GM23338 (cell line): Measurements from ENCODE around the gene RELL1. TPM values are rescaled to one million over a fixed set of nuclear protein-coding genes. Genes with fewer than 3 reads are reported as not detected.

Experiments used
- ATAC-seq: fragments of 200-7000 bp; cut with Tn5 transposase; 3 replicates; pipeline ENCODE4 v1.9.1; 2020
- DNase-seq: peaks from one replicate; pipeline ENCODE4 v3.0.0-alpha.2; 2015; ENCODE audit warnings: low spot score
- H2AFZ ChIP-seq: fragments of 200-600 bp; sonication (generic); 2 replicates; pipeline ENCODE4 v1.8.0; 2016; ENCODE audit warnings: antibody characterized with exemption, mild to moderate bottlenecking, moderate library complexity
- H3F3A ChIP-seq: fragments of 200-600 bp; sonication (generic); replicated peaks from 2 replicates; pipeline ENCODE4 v1.8.0; 2017; ENCODE audit warnings: antibody characterized with exemption, mixed run types, low read depth
- H3K27ac ChIP-seq: fragments of 200-600 bp; sonication (generic); 2 replicates; pipeline ENCODE4 v1.6.1; 2016; ENCODE audit warnings: low read depth
- H3K27me3 ChIP-seq: fragments of 200-600 bp; sonication (generic); 2 replicates; pipeline ENCODE4 v1.8.0; 2016; ENCODE audit warnings: mild to moderate bottlenecking, mixed run types, moderate library complexity; ENCODE audit not compliant: insufficient read depth
- H3K36me3 ChIP-seq: fragments of 200-600 bp; sonication (generic); 2 replicates; pipeline ENCODE4 v1.8.0; 2016; ENCODE audit warnings: mild to moderate bottlenecking; ENCODE audit not compliant: insufficient read depth
- H3K4me1 ChIP-seq: fragments of 200-600 bp; sonication (generic); 2 replicates; pipeline ENCODE4 v1.8.0; 2016; ENCODE audit warnings: mild to moderate bottlenecking, moderate library complexity; ENCODE audit not compliant: insufficient read depth
- H3K4me2 ChIP-seq: fragments of 200-600 bp; sonication (generic); 2 replicates; pipeline ENCODE4 v1.7.1; 2017; ENCODE audit warnings: mixed run types
- H3K4me3 ChIP-seq: fragments of 200-600 bp; sonication (generic); 2 replicates; pipeline ENCODE4 v1.6.1; 2016; ENCODE audit warnings: mixed run types
- H3K79me2 ChIP-seq: fragments of 200-600 bp; sonication (generic); replicated peaks from 2 replicates; pipeline ENCODE4 v1.8.0; 2017; ENCODE audit warnings: mild to moderate bottlenecking; ENCODE audit not compliant: insufficient read depth
- H3K9me2 ChIP-seq: fragments of 200-600 bp; sonication (generic); 2 replicates; pipeline ENCODE4 v1.8.0; 2017; ENCODE audit not compliant: insufficient read depth
- H4K20me1 ChIP-seq: fragments of 200-600 bp; sonication (generic); replicated peaks from 2 replicates; pipeline ENCODE4 v1.8.0; 2017; ENCODE audit warnings: mild to moderate bottlenecking; ENCODE audit not compliant: insufficient read depth
- H3K27ac Mint-ChIP-seq: 2 replicates; pipeline ENCODE4 v1.8.0; 2020; ENCODE audit warnings: inconsistent platforms, mild to moderate bottlenecking, moderate library complexity, mixed read lengths
- H3K27me3 Mint-ChIP-seq: 3 replicates; pipeline ENCODE4 v1.8.0; 2022; ENCODE audit warnings: low read depth, mild to moderate bottlenecking, moderate library complexity, mixed read lengths, inconsistent platforms; ENCODE audit not compliant: insufficient read depth, poor library complexity
- H3K36me3 Mint-ChIP-seq: 3 replicates; pipeline ENCODE4 v1.8.0; 2021; ENCODE audit warnings: low read depth, mild to moderate bottlenecking, inconsistent platforms, moderate library complexity, mixed read lengths
- H3K4me1 Mint-ChIP-seq: 3 replicates; pipeline ENCODE4 v1.8.0; 2020; ENCODE audit warnings: mild to moderate bottlenecking, inconsistent platforms, mixed read lengths
- H3K4me3 Mint-ChIP-seq: 3 replicates; pipeline ENCODE4 v1.8.0; 2021; ENCODE audit warnings: moderate library complexity, mild to moderate bottlenecking, inconsistent platforms, mixed read lengths
- H3K9me3 Mint-ChIP-seq: 3 replicates; pipeline ENCODE4 v1.8.0; 2020; ENCODE audit warnings: moderate library complexity, mild to moderate bottlenecking, inconsistent platforms, mixed read lengths
- CREB1 ChIP-seq: fragments of 250-450 bp; sonication (Bioruptor Pico); IDR thresholded peaks from 2 replicates; pipeline ENCODE4 v1.5.0; 2020; ENCODE audit warnings: low read depth, mild to moderate bottlenecking, moderate library complexity
- ETS1 ChIP-seq: IDR thresholded peaks from 2 replicates; pipeline ENCODE4 v1.6.1; 2016; ENCODE audit warnings: antibody characterized with exemption
- EZH2 ChIP-seq: fragments of 200-600 bp; sonication (generic); IDR thresholded peaks from one replicate; pipeline ENCODE4 v1.8.0; 2017; ENCODE audit warnings: antibody characterized with exemption, mild to moderate bottlenecking, low read depth; ENCODE audit not compliant: unreplicated experiment
- EZH2phosphoT487 ChIP-seq: fragments of 200-600 bp; sonication (generic); IDR thresholded peaks from one replicate; pipeline ENCODE4 v1.8.1; 2018; ENCODE audit warnings: antibody characterized with exemption; ENCODE audit not compliant: unreplicated experiment
- JUNB ChIP-seq: IDR thresholded peaks from one replicate; pipeline ENCODE4 v1.6.1; 2016; ENCODE audit warnings: antibody characterized with exemption; ENCODE audit not compliant: unreplicated experiment
- NANOG ChIP-seq: IDR thresholded peaks from 2 replicates; pipeline ENCODE4 v1.6.1; 2016; ENCODE audit warnings: antibody characterized with exemption, borderline replicate concordance
- POLR2AphosphoS5 ChIP-seq: IDR thresholded peaks from 2 replicates; pipeline ENCODE4 v1.6.1; 2016; ENCODE audit warnings: antibody characterized with exemption, low read depth
- STAT1 ChIP-seq: IDR thresholded peaks from one replicate; pipeline ENCODE4 v1.6.1; 2016; ENCODE audit warnings: antibody characterized with exemption; ENCODE audit not compliant: unreplicated experiment
- ZNF114 ChIP-seq: fragments of 250-450 bp; sonication (Bioruptor Pico); IDR thresholded peaks from 2 replicates; pipeline ENCODE4 v1.5.0; 2020; ENCODE audit warnings: mild to moderate bottlenecking, moderate library complexity
- ZNF331 ChIP-seq: fragments of 250-450 bp; sonication (Bioruptor Pico); IDR thresholded peaks from 2 replicates; pipeline ENCODE4 v1.5.0; 2020; ENCODE audit warnings: low read depth, mild to moderate bottlenecking, moderate library complexity
- polyA plus RNA-seq: library from polyadenylated mRNA; unstranded; fragments of >200 nt; fragmentation: Nextera tagmentation; extraction: Ambion mirVana; gene quantifications from 2 replicates; pipeline ENCODE4 v1.2.1, GENCODE V29; 2016
- total RNA-seq: library from RNA; depleted of rRNA; stranded (reverse); fragments of >200 nt; shearing (Covaris generic); gene quantifications from 2 replicates; pipeline ENCODE4 v1.2.3, GENCODE V29; 2014
- TF ChIP-seq, protein P1 (sequence below), 2 experiments: fragments of 200-600 bp in 1 of 2; sonication (generic) in 1 of 2; conservative IDR thresholded peaks; 2 replicates each; pipeline versions ENCODE4 v1.5.1 to v1.6.1; 2016 to 2017; ENCODE audit warnings: antibody characterized with exemption in 2 of 2, low read depth in 2 of 2, mild to moderate bottlenecking in 2 of 2, moderate library complexity in 1 of 2
- TF ChIP-seq, protein P2 (sequence below): fragments of 250-450 bp; sonication (Bioruptor Pico); IDR thresholded peaks from 2 replicates; pipeline ENCODE4 v1.5.0; 2020; ENCODE audit warnings: mild to moderate bottlenecking, moderate library complexity
- TF ChIP-seq, protein P3 (sequence below): IDR thresholded peaks from one replicate; pipeline ENCODE4 v1.6.1; 2018; ENCODE audit warnings: antibody characterized with exemption; ENCODE audit not compliant: unreplicated experiment

RELL1 gene
- total and polyA plus RNA-seq, 2 experiments from 2014 or later: 2.8 to 28.5 TPM

GRCh38 chr4:37710491-37710890, 24.3 kb upstream of the RELL1 start:
- Mint-ChIP-seq H3K4me1 (no peaks in the 10 kb centered on the region), H3K4me3 (no peak overlapping the region), H3K27me3 (no peaks in the 10 kb centered on the region), H3K9me3 (no peaks in the 10 kb centered on the region; the same call in 2 of the 3 replicates), H3K36me3 (no peaks in the 10 kb centered on the region), H3K27ac (no peak overlapping the region)
- 0 out of 2 replicates have a peak, but pooled peaks cover 2% of the 10 kb centered on the region for H3K9me2 ChIP-seq
- no peaks in the 10 kb centered on the region for H3K27me3 ChIP-seq
- no peak overlapping the region for H2AFZ ChIP-seq
- H3K36me3 ChIP-seq: no peaks in the 10 kb centered on the region
- ATAC-seq (no peak), DNase-seq (no peak)
- no peaks in the 10 kb centered on the region for H3K79me2 ChIP-seq
- H3K4me2 ChIP-seq: no peak overlapping the region
- H4K20me1 ChIP-seq: no peaks in the 10 kb centered on the region
- no peak for TF ChIP-seq ZNF114 (CRISPR knock-in tag)
- no peak for TF ChIP-seq ETS1
- no peak for TF ChIP-seq ZNF331
- TF ChIP-seq EZH2phosphoT487: no peak
- TF ChIP-seq, protein P1, sequence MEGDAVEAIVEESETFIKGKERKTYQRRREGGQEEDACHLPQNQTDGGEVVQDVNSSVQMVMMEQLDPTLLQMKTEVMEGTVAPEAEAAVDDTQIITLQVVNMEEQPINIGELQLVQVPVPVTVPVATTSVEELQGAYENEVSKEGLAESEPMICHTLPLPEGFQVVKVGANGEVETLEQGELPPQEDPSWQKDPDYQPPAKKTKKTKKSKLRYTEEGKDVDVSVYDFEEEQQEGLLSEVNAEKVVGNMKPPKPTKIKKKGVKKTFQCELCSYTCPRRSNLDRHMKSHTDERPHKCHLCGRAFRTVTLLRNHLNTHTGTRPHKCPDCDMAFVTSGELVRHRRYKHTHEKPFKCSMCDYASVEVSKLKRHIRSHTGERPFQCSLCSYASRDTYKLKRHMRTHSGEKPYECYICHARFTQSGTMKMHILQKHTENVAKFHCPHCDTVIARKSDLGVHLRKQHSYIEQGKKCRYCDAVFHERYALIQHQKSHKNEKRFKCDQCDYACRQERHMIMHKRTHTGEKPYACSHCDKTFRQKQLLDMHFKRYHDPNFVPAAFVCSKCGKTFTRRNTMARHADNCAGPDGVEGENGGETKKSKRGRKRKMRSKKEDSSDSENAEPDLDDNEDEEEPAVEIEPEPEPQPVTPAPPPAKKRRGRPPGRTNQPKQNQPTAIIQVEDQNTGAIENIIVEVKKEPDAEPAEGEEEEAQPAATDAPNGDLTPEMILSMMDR (conservative IDR thresholded peaks at IDR 0.05; ENCODE audit: low read depth in 2 of 2): no peak
- TF ChIP-seq, protein P2, sequence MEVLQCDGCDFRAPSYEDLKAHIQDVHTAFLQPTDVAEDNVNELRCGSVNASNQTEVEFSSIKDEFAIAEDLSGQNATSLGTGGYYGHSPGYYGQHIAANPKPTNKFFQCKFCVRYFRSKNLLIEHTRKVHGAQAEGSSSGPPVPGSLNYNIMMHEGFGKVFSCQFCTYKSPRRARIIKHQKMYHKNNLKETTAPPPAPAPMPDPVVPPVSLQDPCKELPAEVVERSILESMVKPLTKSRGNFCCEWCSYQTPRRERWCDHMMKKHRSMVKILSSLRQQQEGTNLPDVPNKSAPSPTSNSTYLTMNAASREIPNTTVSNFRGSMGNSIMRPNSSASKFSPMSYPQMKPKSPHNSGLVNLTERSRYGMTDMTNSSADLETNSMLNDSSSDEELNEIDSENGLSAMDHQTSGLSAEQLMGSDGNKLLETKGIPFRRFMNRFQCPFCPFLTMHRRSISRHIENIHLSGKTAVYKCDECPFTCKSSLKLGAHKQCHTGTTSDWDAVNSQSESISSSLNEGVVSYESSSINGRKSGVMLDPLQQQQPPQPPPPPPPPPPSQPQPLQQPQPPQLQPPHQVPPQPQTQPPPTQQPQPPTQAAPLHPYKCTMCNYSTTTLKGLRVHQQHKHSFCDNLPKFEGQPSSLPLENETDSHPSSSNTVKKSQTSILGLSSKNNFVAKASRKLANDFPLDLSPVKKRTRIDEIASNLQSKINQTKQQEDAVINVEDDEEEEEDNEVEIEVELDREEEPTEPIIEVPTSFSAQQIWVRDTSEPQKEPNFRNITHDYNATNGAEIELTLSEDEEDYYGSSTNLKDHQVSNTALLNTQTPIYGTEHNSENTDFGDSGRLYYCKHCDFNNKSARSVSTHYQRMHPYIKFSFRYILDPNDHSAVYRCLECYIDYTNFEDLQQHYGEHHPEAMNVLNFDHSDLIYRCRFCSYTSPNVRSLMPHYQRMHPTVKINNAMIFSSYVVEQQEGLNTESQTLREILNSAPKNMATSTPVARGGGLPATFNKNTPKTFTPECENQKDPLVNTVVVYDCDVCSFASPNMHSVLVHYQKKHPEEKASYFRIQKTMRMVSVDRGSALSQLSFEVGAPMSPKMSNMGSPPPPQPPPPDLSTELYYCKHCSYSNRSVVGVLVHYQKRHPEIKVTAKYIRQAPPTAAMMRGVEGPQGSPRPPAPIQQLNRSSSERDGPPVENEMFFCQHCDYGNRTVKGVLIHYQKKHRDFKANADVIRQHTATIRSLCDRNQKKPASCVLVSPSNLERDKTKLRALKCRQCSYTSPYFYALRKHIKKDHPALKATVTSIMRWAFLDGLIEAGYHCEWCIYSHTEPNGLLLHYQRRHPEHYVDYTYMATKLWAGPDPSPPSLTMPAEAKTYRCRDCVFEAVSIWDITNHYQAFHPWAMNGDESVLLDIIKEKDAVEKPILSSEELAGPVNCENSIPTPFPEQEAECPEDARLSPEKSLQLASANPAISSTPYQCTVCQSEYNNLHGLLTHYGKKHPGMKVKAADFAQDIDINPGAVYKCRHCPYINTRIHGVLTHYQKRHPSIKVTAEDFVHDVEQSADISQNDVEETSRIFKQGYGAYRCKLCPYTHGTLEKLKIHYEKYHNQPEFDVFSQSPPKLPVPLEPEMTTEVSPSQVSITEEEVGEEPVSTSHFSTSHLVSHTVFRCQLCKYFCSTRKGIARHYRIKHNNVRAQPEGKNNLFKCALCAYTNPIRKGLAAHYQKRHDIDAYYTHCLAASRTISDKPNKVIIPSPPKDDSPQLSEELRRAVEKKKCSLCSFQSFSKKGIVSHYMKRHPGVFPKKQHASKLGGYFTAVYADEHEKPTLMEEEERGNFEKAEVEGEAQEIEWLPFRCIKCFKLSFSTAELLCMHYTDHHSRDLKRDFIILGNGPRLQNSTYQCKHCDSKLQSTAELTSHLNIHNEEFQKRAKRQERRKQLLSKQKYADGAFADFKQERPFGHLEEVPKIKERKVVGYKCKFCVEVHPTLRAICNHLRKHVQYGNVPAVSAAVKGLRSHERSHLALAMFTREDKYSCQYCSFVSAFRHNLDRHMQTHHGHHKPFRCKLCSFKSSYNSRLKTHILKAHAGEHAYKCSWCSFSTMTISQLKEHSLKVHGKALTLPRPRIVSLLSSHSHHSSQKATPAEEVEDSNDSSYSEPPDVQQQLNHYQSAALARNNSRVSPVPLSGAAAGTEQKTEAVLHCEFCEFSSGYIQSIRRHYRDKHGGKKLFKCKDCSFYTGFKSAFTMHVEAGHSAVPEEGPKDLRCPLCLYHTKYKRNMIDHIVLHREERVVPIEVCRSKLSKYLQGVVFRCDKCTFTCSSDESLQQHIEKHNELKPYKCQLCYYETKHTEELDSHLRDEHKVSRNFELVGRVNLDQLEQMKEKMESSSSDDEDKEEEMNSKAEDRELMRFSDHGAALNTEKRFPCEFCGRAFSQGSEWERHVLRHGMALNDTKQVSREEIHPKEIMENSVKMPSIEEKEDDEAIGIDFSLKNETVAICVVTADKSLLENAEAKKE: no peak
- TF ChIP-seq, protein P3, sequence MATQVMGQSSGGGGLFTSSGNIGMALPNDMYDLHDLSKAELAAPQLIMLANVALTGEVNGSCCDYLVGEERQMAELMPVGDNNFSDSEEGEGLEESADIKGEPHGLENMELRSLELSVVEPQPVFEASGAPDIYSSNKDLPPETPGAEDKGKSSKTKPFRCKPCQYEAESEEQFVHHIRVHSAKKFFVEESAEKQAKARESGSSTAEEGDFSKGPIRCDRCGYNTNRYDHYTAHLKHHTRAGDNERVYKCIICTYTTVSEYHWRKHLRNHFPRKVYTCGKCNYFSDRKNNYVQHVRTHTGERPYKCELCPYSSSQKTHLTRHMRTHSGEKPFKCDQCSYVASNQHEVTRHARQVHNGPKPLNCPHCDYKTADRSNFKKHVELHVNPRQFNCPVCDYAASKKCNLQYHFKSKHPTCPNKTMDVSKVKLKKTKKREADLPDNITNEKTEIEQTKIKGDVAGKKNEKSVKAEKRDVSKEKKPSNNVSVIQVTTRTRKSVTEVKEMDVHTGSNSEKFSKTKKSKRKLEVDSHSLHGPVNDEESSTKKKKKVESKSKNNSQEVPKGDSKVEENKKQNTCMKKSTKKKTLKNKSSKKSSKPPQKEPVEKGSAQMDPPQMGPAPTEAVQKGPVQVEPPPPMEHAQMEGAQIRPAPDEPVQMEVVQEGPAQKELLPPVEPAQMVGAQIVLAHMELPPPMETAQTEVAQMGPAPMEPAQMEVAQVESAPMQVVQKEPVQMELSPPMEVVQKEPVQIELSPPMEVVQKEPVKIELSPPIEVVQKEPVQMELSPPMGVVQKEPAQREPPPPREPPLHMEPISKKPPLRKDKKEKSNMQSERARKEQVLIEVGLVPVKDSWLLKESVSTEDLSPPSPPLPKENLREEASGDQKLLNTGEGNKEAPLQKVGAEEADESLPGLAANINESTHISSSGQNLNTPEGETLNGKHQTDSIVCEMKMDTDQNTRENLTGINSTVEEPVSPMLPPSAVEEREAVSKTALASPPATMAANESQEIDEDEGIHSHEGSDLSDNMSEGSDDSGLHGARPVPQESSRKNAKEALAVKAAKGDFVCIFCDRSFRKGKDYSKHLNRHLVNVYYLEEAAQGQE: no peak
- TF ChIP-seq CREB1 (CRISPR knock-in tag): no peak
- no peak for TF ChIP-seq STAT1
- TF ChIP-seq EZH2: no peak
- TF ChIP-seq JUNB: no peak
- TF ChIP-seq NANOG: no peak
- no peak for TF ChIP-seq POLR2AphosphoS5
- H3F3A ChIP-seq: no peaks in the 10 kb centered on the region
- no peak overlapping the region for H3K27ac ChIP-seq
- no peak overlapping the region for H3K4me3 ChIP-seq
- no peaks in the 10 kb centered on the region for H3K4me1 ChIP-seq
